Upper lobe of right lung (tissue), 1 donor: ENCODE results near the gene RINL. TPM values are rescaled to one million over a fixed set of nuclear protein-coding genes. Genes with fewer than 3 reads are reported as not detected.
"Not testable (repeated sequence)": the region's sequence is repeated elsewhere in the genome, so short reads cannot be mapped to it uniquely, and the experiment has no call there.

Experiments
- ATAC-seq: fragments of 200-7000 bp; cut with Tn5 transposase; one replicate; pipeline ENCODE4 v1.9.1; 2020; ENCODE audit warnings: mild to moderate bottlenecking, moderate library complexity
- DNase-seq: peaks from one replicate; pipeline ENCODE4 v3.0.0-alpha.2; 2020
- H3K27ac ChIP-seq: fragments of 200-600 bp; one replicate; pipeline ENCODE4 v1.8.0; 2022
- H3K27me3 ChIP-seq: fragments of 200-600 bp; one replicate; pipeline ENCODE4 v1.8.0; 2022; ENCODE audit warnings: mild to moderate bottlenecking
- H3K36me3 ChIP-seq: fragments of 200-600 bp; one replicate; pipeline ENCODE4 v1.8.0; 2022
- H3K4me1 ChIP-seq: fragments of 200-600 bp; one replicate; pipeline ENCODE4 v1.8.0; 2022
- H3K4me3 ChIP-seq: fragments of 200-600 bp; one replicate; pipeline ENCODE4 v1.8.0; 2022; ENCODE audit warnings: mild to moderate bottlenecking
- H3K9me3 ChIP-seq: fragments of 200-600 bp; one replicate; pipeline ENCODE4 v1.8.0; 2022
- CTCF ChIP-seq: fragments of 200-600 bp; IDR thresholded peaks from one replicate; pipeline ENCODE4 v1.8.0; 2022; ENCODE audit warnings: antibody characterized with exemption
- intact Hi-C: fragments of 100-400 bp; cut with DNase I; formaldehyde crosslinking; loops from one replicate; pipeline ENCODE4 v1.11.0; 2022
- total RNA-seq: library from RNA; stranded (reverse); fragmentation: NEBNext Ultra II Directional; extraction: Animal tissue kit (Norgen Biotek cat#: 25700); gene quantifications from one replicate; pipeline ENCODE4 v1.2.1, GENCODE V29; 2021
- donor health status: DM: no; HTN: yes; CAD: no; lungs with severe emphysema.

RINL gene
- total RNA-seq, 1 donor from 2014 or later: 12.0 TPM

- Histone ChIP-seq H3K36me3 (peaks cover 43% of the 10 kb centered on the region), H3K4me1 (no peaks in the 10 kb centered on the region), H3K9me3 (no peaks in the 10 kb centered on the region), H3K27ac (no peak overlapping the region), H3K27me3 (no peaks in the 10 kb centered on the region), H3K4me3 (no peak overlapping the region)
- TF ChIP-seq CTCF: no peak
- intact Hi-C loops: no loop called here
- DNase-seq (no peak), ATAC-seq (no peak)
These were observed 10.8 kb upstream of the RINL start for GRCh38 chr19:38888876-38889275.

- H3K4me3 ChIP-seq, ATAC-seq, DNase-seq, intact Hi-C loops, H3K27me3 ChIP-seq, H3K4me1 ChIP-seq, H3K27ac ChIP-seq, H3K9me3 ChIP-seq: not testable (repeated sequence)
- H3K36me3 ChIP-seq: peaks cover 46% of the 10 kb centered on the region
These were observed 6.6 kb upstream of the RINL start for GRCh38 chr19:38884691-38885090.

- Histone ChIP-seq H3K4me3 (no peak overlapping the region), H3K27ac (no peak overlapping the region), H3K27me3 (no peaks in the 10 kb centered on the region), H3K4me1 (peaks cover 6% of the 10 kb centered on the region), H3K9me3 (no peaks in the 10 kb centered on the region), H3K36me3 (peaks cover 32% of the 10 kb centered on the region)
- no peak for TF ChIP-seq CTCF
- no peak for DNase-seq
- no peak for ATAC-seq
- intact Hi-C loops: no loop called here
These were observed 5.2 kb upstream of the RINL start for GRCh38 chr19:38883286-38883685.

- DNase-seq: no peak
- Histone ChIP-seq H3K27ac (no peak overlapping the region), H3K27me3 (no peaks in the 10 kb centered on the region), H3K4me3 (no peak overlapping the region), H3K4me1 (peaks cover 20% of the 10 kb centered on the region), H3K36me3 (peaks cover 31% of the 10 kb centered on the region), H3K9me3 (no peaks in the 10 kb centered on the region)
- no peak for TF ChIP-seq CTCF
- intact Hi-C loops: no loop called here
- ATAC-seq: no peak
These were observed 3.0 kb upstream of the RINL start for GRCh38 chr19:38880882-38881609.

- Histone ChIP-seq H3K9me3 (no peaks in the 10 kb centered on the region), H3K27me3 (no peaks in the 10 kb centered on the region), H3K36me3 (peaks cover 31% of the 10 kb centered on the region), H3K27ac (no peak overlapping the region), H3K4me1 (peaks cover 20% of the 10 kb centered on the region), H3K4me3 (no peak overlapping the region)
- intact Hi-C loops: no loop called here
- no peak for DNase-seq
- TF ChIP-seq CTCF: no peak
- no peak for ATAC-seq
These were observed 2.2 kb upstream of the RINL start for GRCh38 chr19:38880076-38880881.

GRCh38 chr19:38879400-38879751 is 1.3 kb upstream of the RINL start:
- Histone ChIP-seq H3K36me3 (peaks cover 31% of the 10 kb centered on the region), H3K4me1 (peaks cover 20% of the 10 kb centered on the region), H3K27ac (no peak overlapping the region), H3K4me3 (no peak overlapping the region), H3K9me3 (no peaks in the 10 kb centered on the region), H3K27me3 (no peaks in the 10 kb centered on the region)
- ATAC-seq (no peak), DNase-seq (no peak)
- intact Hi-C loops: no loop called here
- no peak for TF ChIP-seq CTCF
